Measurements from ENCODE around the gene HSH2D.
"Not testable (repeated sequence)": the region's sequence is repeated elsewhere in the genome, so short reads cannot be mapped to it uniquely, and the experiment has no call there.

The HSH2D gene, protein sequence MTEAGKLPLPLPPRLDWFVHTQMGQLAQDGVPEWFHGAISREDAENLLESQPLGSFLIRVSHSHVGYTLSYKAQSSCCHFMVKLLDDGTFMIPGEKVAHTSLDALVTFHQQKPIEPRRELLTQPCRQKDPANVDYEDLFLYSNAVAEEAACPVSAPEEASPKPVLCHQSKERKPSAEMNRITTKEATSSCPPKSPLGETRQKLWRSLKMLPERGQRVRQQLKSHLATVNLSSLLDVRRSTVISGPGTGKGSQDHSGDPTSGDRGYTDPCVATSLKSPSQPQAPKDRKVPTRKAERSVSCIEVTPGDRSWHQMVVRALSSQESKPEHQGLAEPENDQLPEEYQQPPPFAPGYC

DNA sequence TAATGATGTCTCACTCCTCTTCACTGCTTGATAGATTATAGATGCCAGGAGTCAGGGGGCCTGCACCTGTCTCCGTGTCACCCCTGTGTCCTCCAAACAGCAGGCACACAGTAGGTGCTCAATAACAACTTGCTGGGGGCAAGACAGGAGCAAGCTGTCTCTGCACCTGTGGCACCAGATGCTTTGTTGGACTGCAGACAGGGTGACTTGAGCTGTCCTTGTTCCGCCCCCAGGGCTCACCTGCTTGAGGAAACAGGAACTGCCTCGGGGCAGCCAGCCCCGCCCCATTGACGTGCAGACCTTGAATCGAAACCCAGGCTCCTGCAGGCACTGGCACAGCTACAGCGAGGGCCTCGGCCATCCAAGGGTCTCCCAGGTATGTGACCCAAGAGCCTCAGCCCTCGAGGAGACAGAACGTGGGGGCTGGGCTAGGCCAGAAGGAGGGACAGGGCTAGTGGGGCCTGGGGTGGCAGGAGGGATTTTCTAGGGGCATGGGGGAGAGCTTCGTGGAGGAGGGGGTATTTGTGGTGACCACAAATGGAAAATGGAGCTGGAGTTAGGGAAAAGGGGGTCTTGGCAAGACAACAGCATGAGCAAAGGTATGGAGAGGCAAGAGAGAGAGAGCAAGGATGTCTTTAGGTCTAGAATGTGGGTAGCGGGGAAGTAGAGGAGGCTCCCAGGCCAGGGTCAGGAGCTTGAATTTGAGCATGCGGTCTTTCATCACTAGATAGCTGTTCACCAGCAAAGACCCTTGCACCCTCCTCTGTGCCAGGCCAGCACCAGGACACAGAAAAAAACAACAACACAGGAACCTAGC, at the start of gene HSH2D:
Gene HSH2D, plus strand, starts transcription at position 287 of the 817 bp plus-strand sequence. CDS start 5,066 bp downstream, outside the sequence.
- peak; percentile 87 for DNase-seq (ENCODE audit: low spot score)

DNA sequence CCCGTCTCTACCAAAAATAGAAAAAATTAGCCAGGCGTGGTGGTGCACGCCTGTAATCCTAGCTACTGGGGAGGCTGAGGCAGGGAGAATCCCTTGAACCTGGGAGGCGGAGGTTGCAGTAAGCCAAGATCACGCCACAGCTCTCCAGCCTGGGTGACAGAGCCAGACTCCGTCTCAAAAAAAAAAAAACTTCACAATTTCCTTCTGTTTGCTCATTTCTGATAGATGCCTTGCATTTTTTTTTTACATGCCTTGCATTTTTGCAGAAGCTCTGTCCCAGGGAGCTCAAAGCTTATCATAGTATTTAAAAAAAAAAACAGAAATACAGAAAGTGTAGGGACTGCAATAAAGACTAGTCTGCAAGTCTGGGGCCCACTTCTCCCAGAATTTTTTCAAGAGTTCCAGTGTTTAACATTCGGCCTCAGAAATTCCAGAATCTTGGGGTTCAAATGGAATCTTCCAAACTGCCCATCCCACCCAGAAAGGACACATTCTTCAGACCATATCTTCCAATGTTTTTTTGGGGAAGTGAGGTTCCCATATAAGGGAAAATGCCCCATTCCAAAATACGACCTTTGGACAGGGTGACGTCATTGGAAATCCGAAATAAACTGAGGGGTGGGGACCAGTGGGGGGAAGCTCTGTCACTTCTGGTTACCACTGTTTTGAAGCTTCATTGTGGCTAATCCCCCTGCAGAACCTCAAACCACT, 49.0 kb upstream of the HSH2D start:
- DNase-seq (ENCODE audit: low spot score) = no peak

DNA sequence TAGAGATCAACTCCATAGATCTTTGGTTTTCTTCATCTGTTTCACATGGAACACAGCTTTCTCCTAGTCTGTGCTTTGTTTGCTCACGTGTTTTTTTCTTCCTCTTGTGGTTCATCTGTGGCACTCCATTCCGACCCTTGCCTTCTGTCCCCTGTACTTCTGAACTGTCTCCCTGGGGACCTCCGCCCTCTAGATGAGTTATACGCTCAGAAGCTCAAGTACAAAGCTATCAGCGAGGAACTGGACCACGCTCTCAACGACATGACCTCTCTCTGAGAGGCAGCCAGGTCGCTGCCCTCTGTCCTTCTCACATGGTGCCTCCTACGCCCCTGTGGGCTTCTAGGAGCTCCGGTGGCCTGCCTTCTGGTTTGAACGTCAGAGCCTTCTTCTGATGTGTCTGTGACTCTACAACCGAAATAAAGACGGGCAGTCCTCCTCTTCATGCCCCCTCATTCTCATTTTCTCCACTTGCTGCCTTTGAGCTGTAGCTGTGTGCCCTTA, 48.4 kb upstream of the HSH2D start:
- no peak for DNase-seq (ENCODE audit: low spot score)

DNA sequence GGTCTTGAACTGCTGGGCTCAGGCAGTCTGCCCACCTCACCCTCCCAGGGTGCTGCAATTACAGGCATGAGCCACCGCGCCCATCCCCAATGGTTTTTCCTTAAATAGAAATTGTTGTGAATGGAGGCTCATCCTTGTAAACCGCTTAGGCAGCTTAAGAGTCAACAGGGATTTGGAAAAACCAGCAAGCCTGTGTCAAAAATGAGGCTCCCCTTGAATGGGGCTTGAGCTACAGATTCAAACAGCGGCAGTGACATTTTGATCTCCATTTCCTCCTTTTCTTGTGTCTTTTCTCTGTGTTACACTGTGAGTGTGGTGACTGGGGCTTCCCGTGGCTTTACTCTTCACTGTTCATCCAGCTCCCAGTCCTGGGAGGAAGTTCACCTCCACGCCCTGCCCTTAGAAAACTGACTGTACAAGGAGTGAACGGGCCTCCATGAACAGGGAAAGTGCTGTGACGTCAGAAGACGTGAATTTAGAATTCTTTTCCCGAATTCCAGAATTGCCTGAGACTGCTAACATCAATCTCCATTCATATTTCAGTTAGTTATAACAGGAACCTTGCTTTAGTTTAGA, 47.1 kb upstream of the HSH2D start:
- no peak for DNase-seq (ENCODE audit: low spot score)

DNA sequence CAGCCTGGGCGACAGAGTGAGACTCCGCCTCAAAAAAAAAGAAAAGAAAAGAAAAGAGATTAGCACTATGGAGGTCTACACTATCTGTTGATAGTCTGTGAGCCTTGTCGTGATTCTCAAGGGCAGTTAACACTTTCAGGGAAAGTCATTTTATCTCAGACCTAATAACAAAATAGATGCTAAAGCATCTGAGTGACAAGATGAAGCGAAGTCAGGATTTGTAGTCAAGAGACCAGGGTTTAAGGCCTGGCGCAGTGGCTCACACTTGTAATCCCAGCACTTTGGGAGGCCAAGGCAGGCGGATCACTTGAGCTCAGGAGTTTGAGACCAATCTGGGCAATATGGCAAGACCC, 45.1 kb upstream of the HSH2D start:
- no peak for DNase-seq (ENCODE audit: low spot score)

DNA sequence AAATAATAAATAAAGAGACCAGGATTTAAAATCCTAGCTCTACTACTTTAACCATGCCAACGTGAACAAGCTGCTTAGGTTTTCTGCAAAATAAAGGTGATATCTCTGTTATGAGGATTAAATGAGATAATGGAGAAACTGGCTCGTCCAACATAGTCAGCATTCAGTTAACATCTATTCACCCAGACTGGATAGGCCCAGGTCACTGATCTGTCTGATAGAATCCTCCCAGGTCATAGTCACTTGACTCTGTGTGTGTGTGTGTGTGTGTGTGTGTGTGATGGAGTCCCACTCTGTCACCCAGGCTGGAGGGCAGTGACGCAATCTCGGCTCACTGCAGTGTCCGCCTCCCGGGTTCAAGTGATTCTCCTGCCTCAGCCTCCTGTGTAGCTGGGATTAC, 44.7 kb upstream of the HSH2D start:
- DNase-seq (ENCODE audit: low spot score) = no peak

DNA sequence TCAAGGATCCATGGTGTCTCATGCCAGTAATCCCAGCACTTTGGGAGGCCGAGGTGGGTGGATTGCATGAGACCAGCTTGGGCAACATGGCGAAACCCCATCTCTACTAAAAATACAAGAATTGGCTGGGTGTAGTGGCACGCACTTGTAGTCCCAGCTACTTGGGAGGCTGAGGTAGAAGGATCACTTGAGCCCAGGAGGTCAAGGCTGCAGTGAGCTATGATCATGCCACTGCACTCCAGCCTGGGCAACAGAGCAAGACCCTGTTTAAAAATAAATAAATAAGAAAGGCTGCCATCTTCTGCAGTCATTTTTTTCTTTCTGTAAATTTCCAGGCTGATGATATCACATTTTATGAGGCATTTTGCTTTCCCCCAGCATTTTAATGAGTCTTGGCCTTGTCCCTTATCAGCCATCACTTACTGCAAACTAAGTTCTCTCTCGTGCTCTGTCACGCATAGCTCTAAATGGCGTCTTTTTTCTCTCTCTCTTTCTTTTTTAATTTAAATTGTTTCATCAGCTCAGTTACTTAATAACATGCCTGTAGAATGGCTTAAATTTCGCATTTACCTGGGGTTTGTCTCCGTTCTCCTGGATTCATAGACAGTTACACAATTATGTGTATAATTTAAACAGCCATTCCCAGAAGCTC, 44.0 kb upstream of the HSH2D start:
- not testable (repeated sequence) for DNase-seq (ENCODE audit: low spot score)

DNA sequence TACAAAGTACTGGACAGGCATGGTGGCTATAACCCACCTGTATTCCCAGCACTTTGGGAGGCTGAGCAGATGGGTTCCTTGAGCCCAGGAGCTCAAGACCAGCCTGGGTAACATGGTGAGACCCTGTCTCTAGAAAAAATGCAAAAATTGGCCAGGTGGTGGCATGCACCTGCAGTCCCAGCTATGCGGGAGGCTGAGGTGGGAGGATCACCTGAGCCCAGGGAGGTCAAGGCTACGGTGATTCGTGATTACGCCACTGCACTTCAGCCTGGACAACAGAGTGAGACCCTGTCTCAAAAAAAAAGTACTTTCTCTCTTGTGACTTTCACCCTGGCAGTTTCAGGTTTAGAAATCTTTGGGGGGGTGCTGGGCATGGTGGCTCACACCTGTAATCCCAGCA, 43.0 kb upstream of the HSH2D start:
- DNase-seq (ENCODE audit: low spot score) = no peak

DNA sequence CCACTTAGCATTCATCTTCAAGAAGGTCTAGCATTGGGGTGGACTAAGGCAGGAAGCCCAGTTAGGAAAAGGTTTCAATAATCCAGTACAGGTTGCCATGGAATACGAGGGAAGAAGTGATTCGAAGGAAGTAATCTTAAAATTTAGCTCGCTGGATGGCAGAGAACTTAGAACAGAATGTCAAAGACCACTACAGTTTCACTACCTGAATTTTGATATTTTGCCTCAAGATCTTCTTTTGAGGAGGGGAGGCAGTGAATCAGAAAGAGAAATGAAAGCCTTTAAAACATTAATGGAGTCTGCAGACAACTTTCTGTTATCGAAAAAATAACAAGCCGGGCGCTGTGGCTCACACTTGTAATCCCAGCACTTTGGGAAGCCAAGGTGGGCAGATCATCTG, 38.8 kb upstream of the HSH2D start:
- peak; percentile 39 for DNase-seq (ENCODE audit: low spot score)

DNA sequence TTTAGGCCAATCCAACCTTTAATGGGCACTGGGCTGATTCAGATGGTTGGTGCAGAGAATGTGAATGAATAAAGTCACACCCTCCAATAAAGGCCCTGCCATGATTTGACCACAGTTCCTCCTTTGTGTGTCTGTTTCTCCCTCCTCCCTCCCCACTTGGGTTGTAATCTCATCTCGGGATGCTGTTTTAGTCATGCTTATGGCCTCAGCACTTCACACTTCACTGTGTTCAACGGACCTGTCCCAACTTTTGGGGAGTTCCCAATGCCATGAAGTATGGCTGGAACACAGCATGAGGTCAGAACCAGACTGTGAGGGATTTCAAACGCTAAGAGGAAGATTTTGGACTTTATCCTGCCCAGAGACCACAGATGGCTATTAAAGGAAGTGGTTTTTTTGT, 37.4 kb upstream of the HSH2D start:
- no peak for DNase-seq (ENCODE audit: low spot score)

DNA sequence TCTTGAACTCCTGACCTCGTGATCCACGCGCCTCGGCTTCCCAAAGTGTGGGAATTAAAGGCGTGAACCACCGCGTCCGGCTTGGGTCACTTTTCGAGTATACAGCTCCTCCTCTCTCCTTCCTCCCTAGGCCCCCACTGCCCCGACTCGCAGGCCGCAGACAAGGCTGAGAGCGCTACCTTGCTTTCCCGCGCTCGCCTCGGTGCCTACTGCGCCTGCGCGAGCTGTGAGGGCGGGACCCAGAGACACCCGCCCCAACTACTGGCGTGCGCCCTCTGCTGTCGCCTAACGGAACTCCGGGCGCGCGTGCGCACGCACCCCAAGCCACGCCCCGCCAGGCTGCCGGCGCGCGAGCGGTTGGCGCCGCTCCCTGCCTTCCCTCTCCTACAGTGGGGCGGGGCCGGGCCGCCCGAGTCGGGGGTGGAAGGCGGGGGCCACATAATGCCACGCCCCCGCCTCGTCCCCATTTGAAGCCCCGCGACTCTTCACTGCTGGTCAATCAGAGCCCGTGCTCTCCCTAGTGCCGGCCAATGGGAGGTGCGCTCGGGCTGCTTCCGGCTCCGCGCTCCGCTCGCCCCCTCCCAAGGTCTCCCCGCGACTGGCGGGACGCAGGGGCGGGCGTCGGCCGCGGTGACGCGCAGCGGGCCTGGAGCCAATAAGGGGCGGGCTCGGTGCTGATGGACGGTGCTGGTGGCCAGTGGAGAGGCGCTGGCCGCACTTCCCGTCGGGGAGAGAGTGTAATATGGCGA, 32.2 kb upstream of the HSH2D start, which contains the start of gene RAB8A:
Gene RAB8A, plus strand, starts transcription at position 730 of the 749 bp plus-strand sequence. Its CDS starts 13 bp downstream, at position 743.
- DNase-seq (ENCODE audit: low spot score) = peak; percentile 99

DNA sequence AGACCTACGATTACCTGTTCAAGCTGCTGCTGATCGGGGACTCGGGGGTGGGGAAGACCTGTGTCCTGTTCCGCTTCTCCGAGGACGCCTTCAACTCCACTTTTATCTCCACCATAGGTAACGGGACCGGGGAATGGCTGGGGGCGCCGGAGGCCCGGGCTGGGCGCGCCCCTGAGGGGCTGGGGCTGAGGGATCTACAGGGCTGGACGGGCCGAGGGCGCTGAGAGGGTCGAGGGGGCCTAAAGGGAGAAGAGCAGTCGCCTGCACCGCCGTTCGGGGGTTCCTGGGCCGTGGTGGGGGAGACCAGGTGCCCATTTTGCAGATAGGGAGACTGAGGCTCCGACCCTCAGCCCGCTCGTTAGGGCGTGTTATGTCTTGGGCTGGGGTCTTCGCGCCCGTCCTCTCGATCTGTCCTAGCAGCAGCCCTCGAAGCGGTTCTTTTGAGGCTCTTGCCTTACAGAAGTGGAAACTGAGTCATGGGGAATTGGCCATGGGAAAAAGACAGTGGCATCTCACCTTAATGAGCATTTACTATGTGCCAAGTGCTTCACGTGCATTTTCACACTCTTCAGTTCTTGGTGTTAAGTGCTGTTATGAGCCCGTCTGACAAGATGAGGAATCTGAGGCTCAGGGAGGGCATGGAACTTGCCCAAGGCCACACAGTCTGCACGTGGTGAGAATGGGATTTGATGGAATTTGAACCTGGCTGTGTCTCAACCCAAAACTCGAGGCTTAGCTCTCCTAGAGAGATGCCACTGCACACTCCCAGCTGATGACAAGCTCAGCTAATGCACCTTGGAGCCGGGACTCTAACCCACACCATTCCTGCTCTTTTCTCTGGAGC, 31.4 kb upstream of the HSH2D start:
- no peak for DNase-seq (ENCODE audit: low spot score)

DNA sequence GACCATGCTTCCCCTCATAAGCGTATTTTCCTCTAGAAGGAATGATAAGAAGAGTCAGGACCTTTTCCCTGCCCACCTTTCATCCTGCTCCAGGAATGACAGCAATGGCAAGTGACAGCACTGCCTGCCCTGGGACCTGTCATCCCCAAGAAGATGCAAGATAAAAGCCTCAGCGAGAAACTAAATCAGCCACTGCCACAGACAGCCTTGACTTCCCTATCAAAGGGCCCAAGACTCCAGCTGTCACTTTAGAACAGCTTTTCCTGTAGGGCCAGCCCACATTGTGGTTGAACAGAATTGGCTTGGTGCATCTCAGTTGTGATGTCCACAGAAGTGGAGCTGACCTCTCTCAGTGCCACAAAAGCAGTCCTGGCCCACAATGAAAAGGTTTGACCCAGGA, 30.7 kb upstream of the HSH2D start:
- no peak for DNase-seq (ENCODE audit: low spot score)

DNA sequence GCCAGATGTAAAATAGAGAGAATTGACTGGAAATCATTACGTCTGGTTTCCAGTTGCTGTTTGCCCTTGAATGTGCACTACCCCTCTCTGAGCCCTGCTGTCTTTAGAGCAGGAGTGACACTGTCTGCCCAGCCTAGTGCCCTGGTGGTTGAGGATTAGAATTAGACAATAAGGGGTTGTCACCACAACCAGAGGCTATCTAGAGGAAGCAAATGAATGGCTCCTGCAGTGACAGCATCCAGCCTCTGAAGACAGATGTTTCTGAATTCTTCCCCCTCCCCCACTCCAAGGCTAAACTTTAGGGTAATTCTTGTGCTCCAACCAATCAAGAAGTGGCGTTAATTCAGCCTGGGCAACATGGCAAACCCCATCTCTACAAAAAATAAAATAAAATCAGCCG, 29.8 kb upstream of the HSH2D start:
- no peak for DNase-seq (ENCODE audit: low spot score)

DNA sequence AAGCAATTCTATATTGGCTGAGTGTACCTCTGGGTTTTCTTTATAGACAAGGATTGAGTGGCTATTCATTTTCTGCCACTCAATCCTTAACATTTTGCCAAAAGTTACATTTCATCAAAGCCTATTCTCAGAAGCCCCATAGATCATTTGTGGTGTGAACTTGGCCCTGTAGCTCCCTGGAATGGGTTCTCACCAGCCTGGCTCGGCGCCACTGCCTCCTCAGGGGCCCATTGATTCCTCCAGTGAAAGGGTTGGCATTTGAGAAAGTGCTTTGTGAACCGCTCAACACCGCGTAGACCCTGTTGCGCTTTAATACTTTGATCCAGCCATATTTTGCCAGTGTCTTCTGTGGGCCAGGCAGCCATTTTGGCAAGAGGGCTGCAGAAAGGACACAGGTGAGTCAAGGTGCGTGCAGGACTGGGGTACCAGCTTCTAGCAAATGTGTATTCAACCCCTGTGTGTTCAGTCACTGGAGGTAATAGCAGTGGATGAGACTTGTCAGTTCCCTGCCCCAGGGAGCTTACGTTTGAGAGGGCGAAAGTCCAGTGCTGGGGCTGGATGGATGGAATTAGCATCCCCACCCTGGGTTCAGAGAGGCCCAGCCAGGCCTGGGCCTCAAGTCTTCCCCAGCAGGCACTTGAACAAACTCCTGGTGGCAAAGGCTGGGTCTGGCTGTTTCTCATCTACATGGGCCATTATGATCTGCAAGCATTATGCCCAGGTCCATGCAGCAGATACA, 28.0 kb upstream of the HSH2D start:
- DNase-seq (ENCODE audit: low spot score) = no peak

DNA sequence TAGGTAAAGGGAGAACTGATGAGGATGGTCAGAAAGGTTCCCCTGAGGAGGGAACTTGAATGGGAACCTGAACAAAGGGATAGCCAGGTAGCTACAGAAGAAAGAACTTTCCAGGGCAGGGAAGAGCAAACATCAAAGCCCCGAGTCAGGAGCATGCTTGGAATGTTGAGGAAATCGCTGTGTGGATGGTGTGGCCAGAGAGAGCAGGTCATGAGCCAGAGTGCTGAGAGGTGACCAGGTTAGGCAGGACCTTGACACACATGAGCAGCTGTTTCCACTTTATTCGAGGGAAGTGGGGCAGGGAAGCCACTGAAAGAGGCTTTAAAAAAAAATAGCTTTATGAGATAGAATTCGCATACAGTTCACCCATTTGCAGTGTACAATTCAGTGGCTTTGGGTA, 27.4 kb upstream of the HSH2D start:
- no peak for DNase-seq (ENCODE audit: low spot score)

DNA sequence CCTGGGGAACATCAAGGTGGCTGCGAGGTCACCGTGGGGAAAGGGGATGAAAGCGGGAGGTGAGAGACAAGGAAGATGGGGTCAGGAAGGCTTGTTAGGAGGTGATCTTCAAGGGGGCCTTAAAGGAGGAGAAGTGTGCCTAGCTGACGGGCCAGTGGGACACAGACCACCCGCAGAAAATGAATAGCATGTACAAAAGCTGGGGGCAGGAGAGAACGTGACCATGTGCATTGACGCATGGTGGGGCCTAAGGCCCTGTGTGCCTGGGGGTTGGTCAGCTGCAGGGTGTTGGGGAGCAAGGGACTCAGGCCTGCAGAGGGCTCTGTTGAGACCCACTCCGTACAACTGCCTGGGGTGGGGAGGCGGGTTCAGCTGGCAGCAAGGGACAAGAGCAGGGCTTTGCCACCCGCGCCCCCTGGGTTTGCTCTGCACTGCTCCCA, 25.9 kb upstream of the HSH2D start:
- DNase-seq (ENCODE audit: low spot score) = peak; percentile 66

DNA sequence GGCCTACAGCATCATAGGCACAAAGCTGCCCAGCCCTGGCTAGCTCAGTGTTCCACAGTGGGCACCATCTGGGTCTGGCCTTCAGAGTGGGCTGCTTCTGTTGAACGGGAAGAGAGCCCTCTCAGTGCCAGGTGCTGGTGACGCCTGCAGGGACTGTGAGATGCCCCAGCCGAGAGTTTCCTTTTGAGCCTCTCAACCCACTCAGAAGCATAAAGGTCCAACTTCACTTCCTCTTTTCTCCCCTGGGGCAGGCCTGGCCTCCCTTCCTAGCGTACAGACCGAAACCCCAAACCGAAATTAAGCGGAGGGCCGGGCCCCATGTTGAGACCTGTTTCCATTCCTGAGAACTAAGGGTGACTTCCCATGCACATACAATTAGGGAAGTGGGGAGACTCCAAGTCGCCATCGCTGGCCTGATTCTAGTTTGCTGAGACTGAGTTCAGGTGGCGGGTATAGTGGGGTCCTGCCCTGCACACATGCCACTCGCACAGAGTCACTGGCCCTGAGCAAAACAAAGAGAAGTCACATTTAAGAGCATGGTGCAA, 24.9 kb upstream of the HSH2D start:
- peak; percentile 89 for DNase-seq (ENCODE audit: low spot score)

All from germinal center (tissue), 1 donor.